ENCODE data around the gene STK39. TPM values are rescaled to one million over a fixed set of nuclear protein-coding genes. Genes with fewer than 3 reads are reported as not detected.
"Not testable (repeated sequence)": the region's sequence is repeated elsewhere in the genome, so short reads cannot be mapped to it uniquely, and the experiment has no call there.

STK39 gene
- total and polyA plus RNA-seq, 11 donors: 13.1 to 40.1 (median 21.5) TPM

- intact Hi-C loops (cut with DNase I): no loop called here
- no peak for TF ChIP-seq CTCF (IDR thresholded peaks at IDR 0.05)
- TF ChIP-seq POLR2A (IDR thresholded peaks at IDR 0.05): no peak
- DNase-seq (no peak), ATAC-seq (no peak)
- H3K27me3 ChIP-seq: no peaks in the 10 kb centered on the region
- H3K9me3 ChIP-seq: no peaks in the 10 kb centered on the region
- no peaks in the 10 kb centered on the region for H3K36me3 ChIP-seq
- WGBS, 4 donors: 80 to 90% (median 84%) methylated on average over 4 of the region's 4 CpGs
- no peak overlapping the region for H3K27ac ChIP-seq
- H3K4me3 ChIP-seq: no peak overlapping the region
- peaks cover 0 to 24% (median 0%) of the 10 kb centered on the region in 12 donors for H3K4me1 ChIP-seq
These were observed 163.1 kb downstream of the STK39 start for GRCh38 chr2:168084288-168084687.

DNA sequence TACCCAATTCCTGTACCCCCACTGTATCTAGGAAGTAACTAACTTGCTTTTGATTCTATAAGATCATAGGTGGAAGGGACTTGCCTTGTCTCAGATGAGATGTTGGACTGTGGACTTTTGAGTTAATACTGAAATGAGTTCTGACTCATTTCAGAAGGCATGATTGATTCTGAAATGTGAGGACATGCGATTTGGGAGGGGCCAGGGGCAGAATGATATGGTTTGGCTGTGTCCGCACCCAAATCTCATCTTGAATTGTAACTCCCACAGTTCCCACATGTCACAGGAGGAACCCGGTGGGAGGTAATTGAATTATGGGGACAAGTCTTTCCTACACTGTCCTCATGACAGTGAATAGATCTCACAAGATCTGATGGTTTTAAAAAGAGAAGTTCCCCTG is 165.9 kb downstream of the STK39 start:
- H3K4me3 ChIP-seq; DNase-seq; H3K27me3 ChIP-seq; H3K27ac ChIP-seq; H3K9me3 ChIP-seq; intact Hi-C loops (cut with DNase I); H3K36me3 ChIP-seq; ATAC-seq: not testable (repeated sequence)
- H3K4me1 ChIP-seq: peaks cover 0 to 14% (median 0%) of the 10 kb centered on the region in 12 donors
- WGBS, 4 donors: 95 to 100% (median 96%) methylated on average over 3 of the region's 3 CpGs

GRCh38 chr2:168079236-168079635 is 168.2 kb downstream of the STK39 start:
- Histone ChIP-seq H3K4me1 (peaks cover 0 to 11% (median 0%) of the 10 kb centered on the region in 12 donors), H3K36me3 (peaks cover 0 to 9% (median 4%) of the 10 kb centered on the region in 9 donors), H3K4me3 (no peak overlapping the region), H3K27ac (peak overlapping the region in 1 of 12 donors; percentile 49), H3K9me3 (no peaks in the 10 kb centered on the region), H3K27me3 (no peaks in the 10 kb centered on the region)
- intact Hi-C loops (cut with DNase I): no loop called here
- DNase-seq (peak in 3 of 5 donors; percentile 21 to 64 (median 45)), ATAC-seq (peak; percentile 86 to 97 (median 94))
- TF ChIP-seq CTCF (IDR thresholded peaks at IDR 0.05): no peak
- no peak for TF ChIP-seq POLR2A (IDR thresholded peaks at IDR 0.05)
- WGBS, 4 donors: 63 to 92% (median 73%) methylated on average over 3 of the region's 3 CpGs

GRCh38 chr2:168076731-168077130 is 170.7 kb downstream of the STK39 start:
- Histone ChIP-seq H3K27me3 (no peaks in the 10 kb centered on the region), H3K36me3 (peaks cover 0 to 30% (median 12%) of the 10 kb centered on the region in 9 donors), H3K4me3 (no peak overlapping the region), H3K9me3 (no peaks in the 10 kb centered on the region), H3K4me1 (peaks cover 0 to 11% (median 0%) of the 10 kb centered on the region in 12 donors), H3K27ac (no peak overlapping the region)
- no peak for DNase-seq
- WGBS, 4 donors: 84 to 88% (median 87%) methylated on average over 3 of the region's 3 CpGs
- no peak for ATAC-seq
- no peak for TF ChIP-seq POLR2A (IDR thresholded peaks at IDR 0.05)
- TF ChIP-seq CTCF (IDR thresholded peaks at IDR 0.05): no peak
- intact Hi-C loops (cut with DNase I): no loop called here

GRCh38 chr2:168075446-168075845 is 171.9 kb downstream of the STK39 start:
- ATAC-seq: no peak
- H3K36me3 ChIP-seq: peaks cover 0 to 43% (median 18%) of the 10 kb centered on the region in 9 donors

More at GRCh38 chr2:168075446-168075845, 171.9 kb downstream of the STK39 start:
- Histone ChIP-seq H3K4me3 (no peak overlapping the region), H3K27me3 (no peaks in the 10 kb centered on the region), H3K9me3 (no peaks in the 10 kb centered on the region), H3K27ac (no peak overlapping the region), H3K4me1 (peaks cover 0 to 11% (median 0%) of the 10 kb centered on the region in 12 donors)
- no peak for TF ChIP-seq CTCF (IDR thresholded peaks at IDR 0.05)
- intact Hi-C loops (cut with DNase I): no loop called here
- 88 to 94% (median 93%) methylated on average over 2 of the region's 2 CpGs for WGBS, 4 donors
- DNase-seq: no peak

All from heart left ventricle (tissue), 16 donors.